Duodenal mucosa (tissue), 2 donors: ENCODE results near the gene DNAH11.
A peak's percentile ranks its signal among the peaks of the same experiment; 100 is the strongest.
"Not testable (repeated sequence)": the region's sequence is repeated elsewhere in the genome, so short reads cannot be mapped to it uniquely, and the experiment has no call there.

ENCODE experiments used
- H3K27ac ChIP-seq: one replicate; pipeline ENCODE4 v1.7.0; 2013; ENCODE audit warnings: low read depth, low read length
- H3K27me3 ChIP-seq, 2 donors: one replicate each; pipeline ENCODE4 v1.7.0; 2013; ENCODE audit warnings: low read length in 2 of 2, control low read depth in 1 of 2; ENCODE audit not compliant: insufficient read depth in 2 of 2, control insufficient read depth in 1 of 2
- H3K36me3 ChIP-seq, 2 donors: one replicate each; pipeline ENCODE4 v1.7.0; 2013; ENCODE audit warnings: low read length in 2 of 2, control low read depth in 1 of 2; ENCODE audit not compliant: insufficient read depth in 2 of 2, control insufficient read depth in 1 of 2
- H3K4me1 ChIP-seq, 2 donors: one replicate each; pipeline ENCODE4 v1.7.0; 2013; ENCODE audit warnings: low read length in 2 of 2, control low read depth in 1 of 2; ENCODE audit not compliant: insufficient read depth in 2 of 2, control insufficient read depth in 1 of 2
- H3K4me3 ChIP-seq, 2 donors: one replicate each; pipeline ENCODE4 v1.7.0; 2013; ENCODE audit warnings: low read length in 2 of 2, low read depth in 1 of 2
- H3K9ac ChIP-seq, 2 donors: one replicate each; pipeline ENCODE4 v1.7.0; 2013; ENCODE audit warnings: low read length in 2 of 2, low read depth in 1 of 2
- H3K9me3 ChIP-seq, 2 donors: one replicate each; pipeline ENCODE4 v1.7.0; 2013; ENCODE audit warnings: low read length in 2 of 2, control low read depth in 1 of 2; ENCODE audit not compliant: control insufficient read depth in 1 of 2

The DNAH11 gene

GRCh38 chr7:21784989-21785388 lies 242.2 kb downstream of the DNAH11 start:
- Histone ChIP-seq H3K4me3 (no peak overlapping the region), H3K9me3 (no peaks in the 10 kb centered on the region), H3K9ac (no peak overlapping the region), H3K4me1 (no peaks in the 10 kb centered on the region), H3K27ac (no peak overlapping the region), H3K36me3 (no peaks in the 10 kb centered on the region), H3K27me3 (no peaks in the 10 kb centered on the region)

- no peaks in the 10 kb centered on the region for H3K9me3 ChIP-seq
- no peaks in the 10 kb centered on the region for H3K27me3 ChIP-seq
- no peak overlapping the region for H3K27ac ChIP-seq
- no peaks in the 10 kb centered on the region for H3K36me3 ChIP-seq
- H3K4me3 ChIP-seq: no peak overlapping the region
- H3K9ac ChIP-seq: no peak overlapping the region
- no peaks in the 10 kb centered on the region for H3K4me1 ChIP-seq
Observed at GRCh38 chr7:21805791-21806190, 263.0 kb downstream of the DNAH11 start.

DNA sequence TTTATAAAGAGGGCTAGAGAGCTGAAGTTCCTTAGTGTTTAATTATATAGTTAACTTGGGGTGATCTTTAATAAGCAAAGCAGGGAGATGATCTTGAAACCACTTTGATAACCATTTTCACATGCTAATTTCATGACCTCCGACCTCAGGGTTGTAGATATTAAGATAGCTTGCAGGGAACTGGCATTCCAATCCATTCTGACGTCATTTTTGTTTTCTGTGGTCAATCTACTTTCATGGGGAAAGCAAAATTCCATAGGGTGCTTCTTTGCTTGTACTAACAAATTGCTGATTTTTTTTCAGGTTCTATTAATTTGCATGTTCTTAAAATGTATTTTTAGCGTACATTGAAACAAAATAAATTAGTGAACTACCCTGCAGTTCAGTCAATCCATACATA lies 263.5 kb downstream of the DNAH11 start:
- no peaks in the 10 kb centered on the region for H3K9me3 ChIP-seq
- no peaks in the 10 kb centered on the region for H3K27me3 ChIP-seq
- H3K4me3 ChIP-seq: no peak overlapping the region
- H3K36me3 ChIP-seq: no peaks in the 10 kb centered on the region
- no peaks in the 10 kb centered on the region for H3K4me1 ChIP-seq
- H3K9ac ChIP-seq: no peak overlapping the region
- no peak overlapping the region for H3K27ac ChIP-seq

DNA sequence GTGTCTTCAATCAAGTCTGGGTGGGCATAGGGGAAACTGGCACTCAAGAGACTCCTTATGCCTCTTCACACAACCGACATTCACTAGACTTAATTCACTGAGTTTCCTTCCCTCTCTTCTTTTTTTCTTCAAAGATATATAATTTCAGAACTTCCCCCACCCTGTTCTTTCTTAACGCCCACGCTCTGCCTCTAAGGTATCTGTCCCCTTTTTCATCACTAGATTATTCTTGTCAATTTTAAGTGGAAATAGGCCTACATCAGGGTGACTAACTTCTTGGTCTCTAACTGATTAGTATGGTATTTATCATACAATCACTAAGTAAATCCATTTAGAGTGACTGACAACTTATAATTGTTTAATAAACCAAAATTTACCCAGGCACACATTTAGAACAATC lies 276.2 kb downstream of the DNAH11 start:
- H3K9ac ChIP-seq: no peak overlapping the region
- no peak overlapping the region for H3K4me3 ChIP-seq
- no peaks in the 10 kb centered on the region for H3K27me3 ChIP-seq
- no peaks in the 10 kb centered on the region for H3K4me1 ChIP-seq
- H3K27ac ChIP-seq: no peak overlapping the region
- no peaks in the 10 kb centered on the region for H3K36me3 ChIP-seq
- no peaks in the 10 kb centered on the region for H3K9me3 ChIP-seq

- H3K27ac ChIP-seq: no peak overlapping the region
- H3K4me1 ChIP-seq: no peaks in the 10 kb centered on the region
- no peaks in the 10 kb centered on the region for H3K9me3 ChIP-seq
- H3K27me3 ChIP-seq: no peaks in the 10 kb centered on the region
- no peak overlapping the region for H3K4me3 ChIP-seq
- no peaks in the 10 kb centered on the region for H3K36me3 ChIP-seq
- no peak overlapping the region for H3K9ac ChIP-seq
Observed at GRCh38 chr7:21828841-21829240, 286.0 kb downstream of the DNAH11 start.

- no peak overlapping the region for H3K9ac ChIP-seq
- no peaks in the 10 kb centered on the region for H3K36me3 ChIP-seq
- H3K27ac ChIP-seq: no peak overlapping the region
- no peaks in the 10 kb centered on the region for H3K9me3 ChIP-seq
- no peaks in the 10 kb centered on the region for H3K4me1 ChIP-seq
- H3K4me3 ChIP-seq: no peak overlapping the region
- H3K27me3 ChIP-seq: no peaks in the 10 kb centered on the region
Observed at GRCh38 chr7:21829731-21830130, 286.9 kb downstream of the DNAH11 start.

DNA sequence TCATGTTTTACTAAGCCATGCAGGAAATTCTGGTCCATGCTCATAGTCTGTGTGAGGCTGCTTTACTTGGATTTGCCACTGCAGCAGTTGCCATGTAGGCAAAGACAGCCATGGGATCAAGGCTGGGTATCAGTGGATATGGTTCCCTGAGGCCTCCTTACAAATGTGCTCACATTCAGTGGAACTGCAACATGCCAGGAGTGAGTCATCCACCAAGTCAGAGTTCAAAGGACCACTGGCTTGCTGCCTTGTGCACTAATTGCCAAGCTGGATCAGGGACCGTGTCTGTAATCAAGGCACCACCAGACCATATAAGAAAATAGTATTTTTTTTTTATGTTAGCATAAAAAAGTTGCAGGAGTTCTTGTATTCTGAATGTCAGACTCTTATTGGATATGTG lies 301.9 kb downstream of the DNAH11 start:
- Histone ChIP-seq H3K4me1 (no peaks in the 10 kb centered on the region), H3K9me3 (no peaks in the 10 kb centered on the region), H3K27me3 (no peaks in the 10 kb centered on the region), H3K4me3 (no peak overlapping the region), H3K36me3 (no peaks in the 10 kb centered on the region), H3K9ac (no peak overlapping the region), H3K27ac (no peak overlapping the region)

DNA sequence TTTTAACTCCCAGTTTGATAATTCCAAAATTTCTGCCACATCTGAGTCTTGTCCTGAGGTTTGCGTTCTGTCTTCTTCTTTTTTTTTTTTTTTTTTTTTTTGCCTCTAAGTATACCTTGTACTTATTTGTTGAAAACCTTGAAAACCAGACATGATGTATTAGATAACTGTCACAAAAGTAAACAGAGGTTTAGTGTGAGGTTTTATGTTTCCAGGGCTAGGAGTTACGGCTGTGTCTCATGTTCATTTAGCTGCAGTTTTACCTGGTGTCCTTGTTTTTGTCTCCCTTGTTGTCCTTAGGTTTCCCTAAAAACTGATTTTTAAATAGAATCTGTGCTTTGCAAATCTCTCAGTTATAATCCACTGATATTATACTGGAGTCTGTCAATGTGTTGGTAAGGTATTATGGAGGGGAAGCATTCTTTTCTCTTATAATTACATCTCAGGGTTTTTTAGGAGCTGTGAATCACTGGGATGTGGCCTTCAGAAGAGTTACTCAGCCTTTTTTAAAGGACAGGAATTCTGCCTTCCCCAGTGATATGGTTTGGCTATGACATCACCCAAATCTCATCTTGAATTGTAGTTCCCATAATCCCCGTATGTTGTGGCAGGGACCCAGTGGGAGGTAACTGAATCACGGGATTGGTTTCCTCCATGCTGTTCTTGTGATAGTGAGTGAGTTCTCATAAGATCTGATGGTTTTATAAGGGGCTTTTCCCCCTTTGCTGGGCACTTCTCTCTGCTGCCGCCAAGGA lies 307.9 kb downstream of the DNAH11 start:
- H3K4me3 ChIP-seq: no peak overlapping the region
- no peaks in the 10 kb centered on the region for H3K4me1 ChIP-seq
- H3K9me3 ChIP-seq: no peaks in the 10 kb centered on the region
- no peak overlapping the region for H3K9ac ChIP-seq
- H3K27ac ChIP-seq: no peak overlapping the region
- H3K27me3 ChIP-seq: no peaks in the 10 kb centered on the region
- no peaks in the 10 kb centered on the region for H3K36me3 ChIP-seq

DNA sequence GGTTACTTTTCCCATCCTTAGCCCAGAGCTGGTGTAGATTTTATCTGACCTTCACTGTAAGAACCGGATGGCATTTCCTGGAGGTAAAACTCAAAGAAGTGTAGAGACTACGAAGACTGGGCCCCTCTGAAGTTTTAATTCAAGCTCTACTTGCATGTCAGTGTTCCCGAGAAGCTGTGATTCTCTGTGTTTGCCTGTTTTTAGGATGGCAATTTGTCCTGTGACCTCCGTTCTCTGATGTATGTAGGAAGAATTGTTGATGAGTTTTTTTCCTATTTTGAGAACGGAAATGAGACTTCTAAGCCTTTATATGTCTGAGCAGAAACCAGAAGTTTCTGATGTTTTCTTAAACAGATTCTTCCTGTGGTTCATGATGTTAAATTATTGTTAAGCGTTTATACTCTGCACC lies 308.7 kb downstream of the DNAH11 start:
- H3K36me3 ChIP-seq: no peaks in the 10 kb centered on the region
- no peak overlapping the region for H3K27ac ChIP-seq
- H3K9ac ChIP-seq: no peak overlapping the region
- H3K27me3 ChIP-seq: no peaks in the 10 kb centered on the region
- no peaks in the 10 kb centered on the region for H3K4me1 ChIP-seq
- H3K4me3 ChIP-seq: no peak overlapping the region
- no peaks in the 10 kb centered on the region for H3K9me3 ChIP-seq

DNA sequence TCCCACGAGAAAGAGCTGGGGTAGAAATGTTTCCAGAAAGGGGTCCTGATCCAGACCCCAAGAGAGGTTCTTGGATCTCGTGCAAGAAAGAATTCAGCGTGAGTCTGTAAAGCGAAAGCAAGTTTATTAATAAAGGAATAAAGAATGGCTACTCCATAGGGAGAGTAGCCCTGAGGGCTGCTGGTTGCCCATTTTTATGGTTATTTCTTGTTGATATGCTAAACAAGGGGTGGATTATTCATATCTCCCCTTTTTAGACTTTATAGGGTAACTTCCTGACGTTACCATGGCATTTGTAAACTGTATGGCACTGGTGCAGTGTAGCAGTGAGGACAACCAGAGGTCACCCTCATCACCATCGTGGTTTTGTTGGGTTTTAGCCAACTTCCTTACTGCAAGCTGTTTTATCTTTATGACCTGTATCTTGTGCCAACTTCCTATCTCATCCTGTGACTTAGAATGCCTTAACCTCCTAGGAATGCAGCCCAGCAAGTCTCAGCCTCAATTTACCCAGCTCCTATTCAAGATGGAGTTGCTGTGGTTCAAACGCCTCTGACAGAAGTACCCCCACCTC lies 322.9 kb downstream of the DNAH11 start:
- H3K27ac ChIP-seq, H3K9me3 ChIP-seq, H3K27me3 ChIP-seq, H3K4me1 ChIP-seq, H3K9ac ChIP-seq, H3K36me3 ChIP-seq: not testable (repeated sequence)
- peak overlapping the region in 1 of 2 donors; percentile 23 for H3K4me3 ChIP-seq
